Loucy (cell line): ENCODE results near the gene ADORA3.
"Not testable (repeated sequence)": the region's sequence is repeated elsewhere in the genome, so short reads cannot be mapped to it uniquely, and the experiment has no call there.

ENCODE experiments used
- H2AFZ ChIP-seq: fragments of 200-600 bp; sonication (generic); 2 replicates; pipeline ENCODE4 v1.6.0; 2016; ENCODE audit warnings: antibody characterized with exemption, mild to moderate bottlenecking, low read length, moderate library complexity
- H3F3A ChIP-seq: fragments of 200-600 bp; 2 replicates; pipeline ENCODE4 v1.6.0; 2016; ENCODE audit warnings: antibody characterized with exemption, low read depth, mild to moderate bottlenecking
- H3K27me3 ChIP-seq: fragments of 200-600 bp; sonication (generic); 2 replicates; pipeline ENCODE4 v1.6.1; 2014; ENCODE audit warnings: low read length, mild to moderate bottlenecking; ENCODE audit not compliant: insufficient read depth, poor library complexity, severe bottlenecking
- H3K36me3 ChIP-seq: fragments of 200-600 bp; sonication (generic); 2 replicates; pipeline ENCODE4 v1.6.1; 2016; ENCODE audit warnings: low read length; ENCODE audit not compliant: insufficient read depth
- H3K4me1 ChIP-seq: fragments of 200-600 bp; sonication (generic); 2 replicates; pipeline ENCODE4 v1.5.1; 2014; ENCODE audit warnings: low read length, mild to moderate bottlenecking; ENCODE audit not compliant: insufficient read depth, poor library complexity, severe bottlenecking
- H3K4me2 ChIP-seq: fragments of 200-600 bp; sonication (generic); 2 replicates; pipeline ENCODE4 v1.6.0; 2014; ENCODE audit warnings: antibody characterized with exemption, low read length, low read depth, mild to moderate bottlenecking; ENCODE audit not compliant: poor library complexity, severe bottlenecking
- H3K4me3 ChIP-seq: fragments of 200-600 bp; sonication (generic); 2 replicates; pipeline ENCODE4 v1.5.1; 2014; ENCODE audit warnings: low read length, mild to moderate bottlenecking, mixed read lengths; ENCODE audit not compliant: poor library complexity, severe bottlenecking
- H3K79me2 ChIP-seq: fragments of 200-600 bp; sonication (generic); 2 replicates; pipeline ENCODE4 v1.6.1; 2014; ENCODE audit warnings: low read length; ENCODE audit not compliant: insufficient read depth
- H3K9ac ChIP-seq: fragments of 200-600 bp; sonication (generic); 2 replicates; pipeline ENCODE4 v1.6.0; 2014; ENCODE audit warnings: mild to moderate bottlenecking, low read depth, low read length, moderate library complexity; ENCODE audit not compliant: poor library complexity, severe bottlenecking
- H3K9me2 ChIP-seq: fragments of 200-600 bp; sonication (generic); replicated peaks from 2 replicates; pipeline ENCODE4 v1.6.1; 2016; ENCODE audit warnings: low read depth, low read length, mixed read lengths
- H3K9me3 ChIP-seq: fragments of 200-600 bp; sonication (generic); 2 replicates; pipeline ENCODE4 v1.6.1; 2014; ENCODE audit warnings: mild to moderate bottlenecking, antibody characterized with exemption, low read length, low read depth; ENCODE audit not compliant: insufficient read depth
- H4K20me1 ChIP-seq: fragments of 200-600 bp; sonication (generic); 2 replicates; pipeline ENCODE4 v1.6.0; 2014; ENCODE audit warnings: antibody characterized with exemption, low read length, mild to moderate bottlenecking; ENCODE audit not compliant: insufficient read depth, poor library complexity, severe bottlenecking
- EZH2phosphoT487 ChIP-seq: fragments of 200-600 bp; IDR thresholded peaks from 2 replicates; pipeline ENCODE4 v1.6.1; 2018; ENCODE audit warnings: antibody characterized with exemption, mild to moderate bottlenecking, moderate library complexity, borderline replicate concordance
- TF ChIP-seq, protein P1 (sequence below): fragments of 200-600 bp; sonication (generic); conservative IDR thresholded peaks from 2 replicates; pipeline ENCODE4 v1.5.1; 2014; ENCODE audit warnings: mild to moderate bottlenecking, antibody characterized with exemption, low read length

ADORA3 gene

DNA sequence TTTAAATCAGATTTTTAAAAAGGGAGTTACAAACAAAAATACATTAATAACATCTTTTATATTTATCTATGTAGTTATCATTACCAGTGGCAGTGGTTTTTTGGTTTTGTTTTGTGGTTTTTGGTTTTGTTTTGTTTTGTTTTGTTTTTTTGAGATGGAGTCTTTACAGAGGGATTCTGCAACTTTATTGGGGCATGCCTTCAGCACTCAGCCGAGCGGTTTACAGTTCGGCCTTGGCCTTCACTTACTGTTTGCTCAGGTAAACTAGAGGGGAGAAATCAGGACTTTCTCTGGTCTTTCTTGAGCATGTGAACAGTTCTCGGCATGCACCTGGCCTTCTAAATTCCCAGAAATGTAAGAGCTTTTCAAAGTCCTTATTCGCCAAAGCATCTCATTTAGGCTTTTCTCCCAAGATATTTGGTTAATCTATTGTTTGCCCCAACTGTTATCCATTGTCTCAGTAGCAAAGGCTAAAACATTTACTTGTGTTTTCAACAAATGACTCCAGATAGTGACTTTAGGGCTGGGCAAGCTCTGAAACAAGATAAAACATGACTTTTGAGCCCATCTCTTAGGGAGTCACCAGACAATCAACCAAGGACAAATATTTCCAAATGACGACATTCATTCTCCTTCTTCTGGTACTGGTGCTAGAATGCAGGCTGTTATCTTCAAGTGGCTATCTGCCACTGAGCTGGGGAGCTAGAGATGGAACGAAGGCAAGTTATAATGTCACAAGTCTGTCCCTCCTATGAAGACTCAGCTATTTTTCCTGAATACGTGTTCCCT, 48.4 kb upstream of the ADORA3 start:
- Histone ChIP-seq H3K27me3 (no peaks in the 10 kb centered on the region), H3K4me1 (no peaks in the 10 kb centered on the region), H3K36me3 (no peaks in the 10 kb centered on the region), H3K79me2 (no peaks in the 10 kb centered on the region), H3K4me3 (no peak overlapping the region), H2AFZ (no peak overlapping the region), H3K9ac (no peak overlapping the region), H3K4me2 (no peak overlapping the region), H3F3A (no peaks in the 10 kb centered on the region), H3K9me3 (no peaks in the 10 kb centered on the region), H3K9me2 (no peaks in the 10 kb centered on the region), H4K20me1 (no peaks in the 10 kb centered on the region)
- TF ChIP-seq, protein P1, sequence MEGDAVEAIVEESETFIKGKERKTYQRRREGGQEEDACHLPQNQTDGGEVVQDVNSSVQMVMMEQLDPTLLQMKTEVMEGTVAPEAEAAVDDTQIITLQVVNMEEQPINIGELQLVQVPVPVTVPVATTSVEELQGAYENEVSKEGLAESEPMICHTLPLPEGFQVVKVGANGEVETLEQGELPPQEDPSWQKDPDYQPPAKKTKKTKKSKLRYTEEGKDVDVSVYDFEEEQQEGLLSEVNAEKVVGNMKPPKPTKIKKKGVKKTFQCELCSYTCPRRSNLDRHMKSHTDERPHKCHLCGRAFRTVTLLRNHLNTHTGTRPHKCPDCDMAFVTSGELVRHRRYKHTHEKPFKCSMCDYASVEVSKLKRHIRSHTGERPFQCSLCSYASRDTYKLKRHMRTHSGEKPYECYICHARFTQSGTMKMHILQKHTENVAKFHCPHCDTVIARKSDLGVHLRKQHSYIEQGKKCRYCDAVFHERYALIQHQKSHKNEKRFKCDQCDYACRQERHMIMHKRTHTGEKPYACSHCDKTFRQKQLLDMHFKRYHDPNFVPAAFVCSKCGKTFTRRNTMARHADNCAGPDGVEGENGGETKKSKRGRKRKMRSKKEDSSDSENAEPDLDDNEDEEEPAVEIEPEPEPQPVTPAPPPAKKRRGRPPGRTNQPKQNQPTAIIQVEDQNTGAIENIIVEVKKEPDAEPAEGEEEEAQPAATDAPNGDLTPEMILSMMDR, result no peak
- TF ChIP-seq EZH2phosphoT487, result no peak

DNA sequence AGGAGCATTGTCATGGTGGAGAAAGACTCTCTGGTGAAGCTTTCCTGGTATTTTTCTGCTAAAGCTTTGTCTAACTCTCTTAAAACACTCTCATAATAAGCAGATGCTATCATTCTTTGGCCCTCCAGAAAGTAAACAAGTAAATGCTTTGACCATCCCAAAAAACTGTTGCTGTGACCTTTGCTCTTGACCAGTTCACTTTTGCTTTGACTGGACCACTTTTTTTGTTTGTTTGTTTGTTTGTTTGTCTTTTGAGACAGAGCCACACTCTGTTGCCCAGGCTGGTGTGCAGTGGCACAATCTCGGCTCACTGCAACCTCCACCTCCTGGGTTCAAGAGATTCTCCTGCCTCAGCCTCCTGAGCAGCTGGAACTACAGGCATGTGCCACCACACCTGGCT, 44.4 kb upstream of the ADORA3 start:
- not testable (repeated sequence) for H3K4me2 ChIP-seq, H3K9ac ChIP-seq, H3K9me2 ChIP-seq, H3K79me2 ChIP-seq, H3K4me1 ChIP-seq, H3K27me3 ChIP-seq, H3K9me3 ChIP-seq, H3F3A ChIP-seq, H3K4me3 ChIP-seq, H3K36me3 ChIP-seq, H4K20me1 ChIP-seq, H2AFZ ChIP-seq

DNA sequence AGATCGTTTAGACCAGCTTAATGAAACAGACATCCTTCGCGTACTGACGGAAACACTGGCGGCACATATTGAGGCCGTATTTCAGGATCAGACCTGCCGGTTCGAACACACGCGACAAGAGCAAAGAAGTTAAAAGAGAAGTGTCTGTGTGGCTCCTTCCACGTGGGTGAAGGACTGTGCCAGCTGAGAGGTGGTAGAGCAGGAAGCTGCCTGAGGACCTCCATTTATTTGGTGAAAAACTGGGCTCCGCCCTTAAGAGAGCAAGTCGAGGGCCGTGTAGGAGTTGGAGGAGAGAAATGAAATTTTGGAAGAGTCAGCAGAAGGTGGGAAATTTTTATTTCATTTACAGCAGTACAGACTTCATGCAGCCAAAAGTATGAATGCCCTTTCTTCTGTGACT, 38.8 kb upstream of the ADORA3 start:
- Histone ChIP-seq H3K9ac (no peak overlapping the region), H3K4me1 (no peaks in the 10 kb centered on the region), H3K9me2 (no peaks in the 10 kb centered on the region), H3F3A (no peaks in the 10 kb centered on the region), H3K4me3 (no peak overlapping the region), H3K79me2 (no peaks in the 10 kb centered on the region), H3K9me3 (no peaks in the 10 kb centered on the region), H3K4me2 (no peak overlapping the region), H4K20me1 (no peaks in the 10 kb centered on the region), H3K36me3 (no peaks in the 10 kb centered on the region), H3K27me3 (no peaks in the 10 kb centered on the region), H2AFZ (peak overlapping the region; percentile 41; the same call in 1 of the 2 replicates)
- TF ChIP-seq EZH2phosphoT487, result no peak
- TF ChIP-seq, protein P1, result no peak

DNA sequence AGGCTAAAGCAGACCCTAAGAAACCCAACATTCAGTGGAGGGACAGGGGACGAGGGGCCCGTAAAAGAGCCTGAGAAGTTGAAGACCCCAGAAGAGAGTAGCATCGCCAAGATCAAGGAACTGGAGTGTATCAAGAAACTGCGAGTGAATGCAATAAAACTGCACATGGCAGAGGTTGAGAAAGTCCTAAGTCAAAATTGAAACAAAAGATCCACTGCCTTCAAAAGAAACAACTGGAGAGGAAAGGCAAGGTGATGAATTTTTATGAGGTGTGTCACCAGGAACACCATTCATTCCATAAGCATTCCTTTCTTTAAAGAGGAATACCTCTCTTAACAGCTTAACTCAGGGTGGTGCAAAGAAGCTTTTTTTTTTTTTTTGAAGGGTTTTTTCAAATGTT, 38.3 kb upstream of the ADORA3 start:
- H3K4me2 ChIP-seq, result no peak overlapping the region

More for the DNA sequence above, 38.3 kb upstream of the ADORA3 start:
- Histone ChIP-seq H3K9me3 (no peaks in the 10 kb centered on the region), H3F3A (no peaks in the 10 kb centered on the region), H3K4me3 (no peak overlapping the region), H3K27me3 (no peaks in the 10 kb centered on the region), H3K9me2 (no peaks in the 10 kb centered on the region), H3K9ac (no peak overlapping the region), H2AFZ (peak overlapping the region; percentile 41; the same call in 1 of the 2 replicates), H3K36me3 (no peaks in the 10 kb centered on the region), H3K4me1 (no peaks in the 10 kb centered on the region), H3K79me2 (no peaks in the 10 kb centered on the region), H4K20me1 (no peaks in the 10 kb centered on the region)
- TF ChIP-seq EZH2phosphoT487, result no peak
- TF ChIP-seq, protein P1, result no peak
